HG02678 (cell line): ENCODE measurements around the gene UQCR11.
A peak's percentile ranks its signal among the peaks of the same experiment; 100 is the strongest.
"Not testable (repeated sequence)": the region's sequence is repeated elsewhere in the genome, so short reads cannot be mapped to it uniquely, and the experiment has no call there.

Experiments used
- ATAC-seq: cut with Tn5 transposase; IDR thresholded peaks from one replicate; pipeline ENCODE4 v1.9.1; 2021; ENCODE audit warnings: mild to moderate bottlenecking, moderate library complexity; ENCODE audit not compliant: unreplicated experiment

The UQCR11 gene

GRCh38 chr19:1605236-1606137 lies at the start of gene UQCR11:
UQCR11 (minus strand) TSS chr19:1605462; CDS start chr19:1605409, 53 bp downstream.
- ATAC-seq: peak; percentile 77

GRCh38 chr19:1654178-1654792 lies 49.0 kb upstream of the UQCR11 start:
- ATAC-seq: no peak

GRCh38 chr19:1653300-1653628 lies 48.0 kb upstream of the UQCR11 start:
- ATAC-seq: no peak

- ATAC-seq: peak; percentile 69
Observed at GRCh38 chr19:1652471-1653299, 47.4 kb upstream of the UQCR11 start, which contains the start of gene TCF3. TCF3 (minus strand) TSS chr19:1652615; CDS start chr19:1650248, 2,367 bp downstream.

GRCh38 chr19:1651568-1652291 lies 46.5 kb upstream of the UQCR11 start:
- no peak for ATAC-seq

GRCh38 chr19:1650650-1651567 lies 45.6 kb upstream of the UQCR11 start:
- ATAC-seq: no peak

- no peak for ATAC-seq
Observed at GRCh38 chr19:1649706-1650649, 44.7 kb upstream of the UQCR11 start.

- peak; percentile 1 for ATAC-seq
Observed at GRCh38 chr19:1648920-1649541, 43.8 kb upstream of the UQCR11 start.

GRCh38 chr19:1648459-1648849 lies 43.2 kb upstream of the UQCR11 start:
- peak; percentile 35 for ATAC-seq

- ATAC-seq: no peak
Observed at GRCh38 chr19:1647501-1648458, 42.5 kb upstream of the UQCR11 start.

GRCh38 chr19:1646659-1647453 lies 41.6 kb upstream of the UQCR11 start:
- no peak for ATAC-seq

GRCh38 chr19:1646149-1646548 lies 40.9 kb upstream of the UQCR11 start:
- no peak for ATAC-seq

- ATAC-seq: no peak
Observed at GRCh38 chr19:1645299-1645698, 40.0 kb upstream of the UQCR11 start.

GRCh38 chr19:1644070-1644469 lies 38.8 kb upstream of the UQCR11 start:
- no peak for ATAC-seq

- ATAC-seq: not testable (repeated sequence)
Observed at GRCh38 chr19:1640893-1641448, 35.7 kb upstream of the UQCR11 start.
